Activated CD8-positive, alpha-beta memory T cell treated with anti-CD3 and anti-CD28 coated beads, Interleukin-2, amount 50 U/mL, for 4 hours (primary cell): Measurements from ENCODE around the gene PGAP3.

Source experiments
- DNase-seq: peaks from one replicate; pipeline ENCODE4 v3.0.0-alpha.2; 2020

The PGAP3 gene

DNA sequence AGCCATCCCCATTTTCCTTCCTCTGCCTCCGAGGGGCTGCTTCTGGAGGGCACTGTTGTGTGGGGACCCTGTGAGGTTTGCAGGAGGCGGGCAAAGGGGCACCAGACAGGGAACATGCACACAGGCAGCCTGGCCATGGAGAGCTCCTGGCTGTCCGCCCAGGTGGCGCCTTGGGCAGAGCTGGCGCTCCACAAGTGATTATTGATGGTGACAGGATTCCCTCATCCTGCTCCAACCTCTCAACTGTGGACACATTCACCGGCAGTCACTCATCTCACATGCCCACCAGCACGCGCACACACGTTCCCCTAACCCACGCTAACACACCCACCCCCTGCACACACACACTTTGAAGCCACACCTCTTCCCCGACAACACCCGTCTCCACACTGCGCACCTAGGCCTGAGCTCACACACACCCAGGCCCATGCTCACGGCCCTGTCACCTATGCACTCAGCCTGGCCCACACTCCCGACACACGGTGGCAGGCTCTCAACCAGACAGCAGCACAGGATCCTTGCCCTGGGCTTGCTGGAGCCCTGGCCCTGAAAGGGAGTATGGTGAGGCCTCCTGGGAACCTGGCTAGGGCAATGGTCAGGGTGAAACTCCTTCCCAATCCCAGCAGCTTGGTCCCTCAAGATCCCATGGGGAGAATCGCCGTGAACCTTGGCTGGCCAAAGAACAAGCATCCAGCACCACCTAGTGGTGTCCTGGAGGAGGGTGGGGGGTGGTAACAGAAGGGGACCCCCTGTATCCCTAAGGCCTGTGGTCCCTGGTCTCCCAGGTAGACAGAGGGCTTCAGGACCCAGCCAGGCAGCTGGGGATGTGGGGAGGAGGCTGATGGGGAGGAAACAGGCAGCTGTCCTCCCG lies 16.0 kb downstream of the PGAP3 start:
- no peak for DNase-seq

DNA sequence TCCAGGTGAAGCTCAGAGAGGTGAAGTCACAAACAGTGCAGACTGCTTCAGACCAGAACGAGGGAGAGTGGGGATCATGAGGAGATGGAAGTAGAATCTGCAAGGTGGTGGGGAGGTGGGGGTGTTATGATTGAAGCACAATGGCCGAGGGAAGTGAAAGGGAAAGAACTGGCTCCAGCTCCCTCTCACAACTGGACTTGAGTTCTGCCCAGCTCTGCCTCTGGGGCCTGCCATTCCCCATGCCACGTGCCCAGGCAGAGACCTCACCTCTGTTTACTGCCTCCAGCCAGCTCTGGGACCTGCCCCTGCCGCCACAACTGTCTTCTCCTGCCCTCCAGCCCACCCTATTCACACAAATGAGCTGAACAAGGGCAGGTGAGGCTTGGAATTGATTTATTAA lies 17.1 kb downstream of the PGAP3 start:
- DNase-seq, result no peak

DNA sequence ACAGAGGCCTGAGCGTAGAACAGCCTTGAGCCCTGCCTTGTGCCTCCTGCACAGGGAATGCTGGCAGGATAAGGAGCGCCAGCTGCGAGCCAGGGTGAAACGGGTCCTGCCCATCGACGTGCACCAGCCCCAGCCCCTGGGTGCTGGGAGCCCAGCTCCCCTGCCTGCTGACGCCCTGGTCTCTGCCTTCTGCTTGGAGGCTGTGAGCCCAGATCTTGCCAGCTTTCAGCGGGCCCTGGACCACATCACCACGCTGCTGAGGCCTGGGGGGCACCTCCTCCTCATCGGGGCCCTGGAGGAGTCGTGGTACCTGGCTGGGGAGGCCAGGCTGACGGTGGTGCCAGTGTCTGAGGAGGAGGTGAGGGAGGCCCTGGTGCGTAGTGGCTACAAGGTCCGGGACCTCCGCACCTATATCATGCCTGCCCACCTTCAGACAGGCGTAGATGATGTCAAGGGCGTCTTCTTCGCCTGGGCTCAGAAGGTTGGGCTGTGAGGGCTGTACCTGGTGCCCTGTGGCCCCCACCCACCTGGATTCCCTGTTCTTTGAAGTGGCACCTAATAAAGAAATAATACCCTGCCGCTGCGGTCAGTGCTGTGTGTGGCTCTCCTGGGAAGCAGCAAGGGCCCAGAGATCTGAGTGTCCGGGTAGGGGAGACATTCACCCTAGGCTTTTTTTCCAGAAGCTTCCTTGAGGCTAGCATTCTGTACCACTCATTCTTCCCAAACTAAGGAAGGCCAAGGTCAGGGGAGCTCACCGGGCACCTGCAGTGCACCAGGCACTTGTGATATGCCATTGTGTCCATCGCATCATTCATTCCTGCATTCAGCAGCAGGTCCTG lies 17.7 kb downstream of the PGAP3 start:
- no peak for DNase-seq

DNA sequence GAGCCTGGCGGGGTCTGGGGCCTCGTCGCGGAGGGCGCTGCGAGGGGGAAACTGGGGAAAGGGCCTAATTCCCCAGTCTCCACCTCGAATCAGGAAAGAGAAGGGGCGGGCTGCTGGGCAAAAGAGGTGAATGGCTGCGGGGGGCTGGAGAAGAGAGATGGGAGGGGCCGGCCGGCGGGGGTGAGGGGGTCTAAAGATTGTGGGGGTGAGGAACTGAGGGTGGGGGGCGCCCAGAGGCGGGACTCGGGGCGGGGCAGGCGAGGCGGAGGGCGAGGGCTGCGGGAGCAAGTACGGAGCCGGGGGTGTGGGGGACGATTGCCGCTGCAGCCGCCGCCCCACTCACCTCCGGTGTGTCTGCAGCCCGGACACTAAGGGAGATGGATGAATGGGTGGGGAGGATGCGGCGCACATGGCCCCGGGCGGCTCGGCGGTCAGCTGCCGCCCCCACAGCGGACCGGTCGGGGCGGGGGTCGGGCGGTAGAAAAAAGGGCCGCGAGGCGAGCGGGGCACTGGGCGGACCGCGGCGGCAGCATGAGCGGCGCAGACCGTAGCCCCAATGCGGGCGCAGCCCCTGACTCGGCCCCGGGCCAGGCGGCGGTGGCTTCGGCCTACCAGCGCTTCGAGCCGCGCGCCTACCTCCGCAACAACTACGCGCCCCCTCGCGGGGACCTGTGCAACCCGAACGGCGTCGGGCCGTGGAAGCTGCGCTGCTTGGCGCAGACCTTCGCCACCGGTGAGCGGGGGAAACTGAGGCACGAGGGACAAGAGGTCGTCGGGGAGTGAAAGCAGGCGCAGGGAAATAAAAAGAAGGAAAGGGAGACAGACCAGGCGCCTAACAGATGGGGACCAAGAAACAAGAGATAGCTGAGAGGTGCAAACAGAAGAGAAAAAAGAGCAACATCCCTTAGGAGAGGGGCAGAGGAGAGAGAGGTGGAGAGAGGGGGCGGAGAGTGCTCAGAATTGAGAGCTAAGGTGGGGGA lies 19.6 kb downstream of the PGAP3 start, which contains the start of gene PNMT:
Gene PNMT (plus strand): TSS at position 509 of the 980 bp plus-strand sequence. CDS start 23 bp downstream, at position 532.
- DNase-seq, result peak; percentile 66

DNA sequence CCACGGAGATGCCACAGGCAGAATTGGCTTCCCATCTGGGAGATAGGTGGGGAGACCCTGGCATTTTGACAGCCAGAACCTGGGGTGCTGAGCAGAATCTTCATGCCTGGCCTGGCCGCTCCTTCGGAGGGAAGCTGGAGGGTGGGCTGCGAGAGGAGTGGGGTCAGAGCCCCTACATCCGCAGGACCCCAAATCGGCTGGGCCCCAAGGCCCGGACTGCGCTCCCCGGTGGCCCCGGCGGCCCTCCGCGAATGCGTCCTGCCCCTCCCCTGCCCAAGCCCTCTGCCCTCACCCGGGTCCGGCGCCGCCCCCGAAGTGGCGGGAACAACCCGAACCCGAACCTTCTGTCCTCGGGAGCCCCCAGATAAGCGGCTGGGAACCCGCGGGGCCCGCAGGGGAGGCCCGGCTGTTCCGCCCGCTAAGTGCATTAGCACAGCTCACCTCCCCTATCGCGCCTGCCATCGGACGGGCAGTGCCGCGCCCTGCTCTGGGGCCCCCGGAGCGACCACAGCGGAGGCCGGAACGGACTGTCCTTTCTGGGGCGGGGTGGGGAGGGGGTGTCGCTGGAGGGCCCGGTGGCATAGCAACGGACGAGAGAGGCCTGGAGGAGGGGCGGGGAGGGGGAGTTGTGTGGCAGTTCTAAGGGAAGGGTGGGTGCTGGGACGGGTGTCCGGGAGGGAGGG lies 20.5 kb downstream of the PGAP3 start:
- no peak for DNase-seq

DNA sequence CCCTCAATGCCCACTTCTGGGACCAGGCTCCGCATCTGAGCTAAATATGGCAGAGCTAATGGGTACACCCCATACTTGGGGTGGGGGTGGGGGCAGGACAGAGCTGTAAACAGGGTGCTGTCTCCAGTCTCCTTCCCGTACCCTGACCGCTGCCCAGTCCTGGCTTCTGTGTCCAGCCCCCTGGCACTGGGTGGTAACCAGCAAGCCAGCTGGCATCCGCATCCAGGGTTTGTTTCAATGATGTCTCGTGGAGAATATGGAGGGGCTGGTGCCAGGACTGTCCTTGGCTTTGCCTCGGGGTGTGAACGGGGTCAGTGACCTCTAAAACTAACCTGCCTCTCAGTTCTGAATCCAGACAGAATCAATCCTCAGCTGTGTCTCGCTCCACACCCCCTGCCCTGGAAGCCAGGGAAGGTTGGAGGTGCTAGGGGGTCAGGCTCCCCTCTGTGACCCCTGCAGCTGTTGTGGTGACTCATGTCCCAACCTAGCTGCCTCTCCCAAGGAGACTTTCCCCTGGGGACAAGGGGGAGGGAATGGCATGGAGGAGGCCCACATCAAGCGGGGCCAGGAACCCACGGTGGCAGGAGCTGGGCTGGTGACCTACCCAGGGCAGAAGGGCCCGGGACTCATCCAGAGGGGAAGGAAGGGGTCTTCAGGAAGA lies 21.1 kb downstream of the PGAP3 start:
- no peak for DNase-seq

DNA sequence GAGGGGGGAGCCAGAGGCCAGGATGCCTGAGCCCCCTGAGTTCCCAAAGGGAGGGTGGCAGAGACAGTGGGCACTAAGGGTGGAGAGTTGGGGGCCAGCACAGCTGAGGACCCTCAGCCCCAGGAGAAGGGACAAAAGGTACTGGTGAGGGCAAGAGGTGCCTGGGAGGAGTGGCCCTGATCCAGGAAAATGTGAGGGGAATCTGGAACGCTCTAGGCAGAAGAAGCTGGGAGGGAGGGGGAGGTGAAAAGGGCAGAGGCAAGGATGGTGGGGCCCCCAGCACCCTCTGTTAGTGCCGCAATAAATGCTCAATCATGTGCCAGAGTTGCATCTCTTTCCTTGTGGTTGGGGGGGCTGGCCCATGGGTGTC lies 21.6 kb downstream of the PGAP3 start:
- no peak for DNase-seq

DNA sequence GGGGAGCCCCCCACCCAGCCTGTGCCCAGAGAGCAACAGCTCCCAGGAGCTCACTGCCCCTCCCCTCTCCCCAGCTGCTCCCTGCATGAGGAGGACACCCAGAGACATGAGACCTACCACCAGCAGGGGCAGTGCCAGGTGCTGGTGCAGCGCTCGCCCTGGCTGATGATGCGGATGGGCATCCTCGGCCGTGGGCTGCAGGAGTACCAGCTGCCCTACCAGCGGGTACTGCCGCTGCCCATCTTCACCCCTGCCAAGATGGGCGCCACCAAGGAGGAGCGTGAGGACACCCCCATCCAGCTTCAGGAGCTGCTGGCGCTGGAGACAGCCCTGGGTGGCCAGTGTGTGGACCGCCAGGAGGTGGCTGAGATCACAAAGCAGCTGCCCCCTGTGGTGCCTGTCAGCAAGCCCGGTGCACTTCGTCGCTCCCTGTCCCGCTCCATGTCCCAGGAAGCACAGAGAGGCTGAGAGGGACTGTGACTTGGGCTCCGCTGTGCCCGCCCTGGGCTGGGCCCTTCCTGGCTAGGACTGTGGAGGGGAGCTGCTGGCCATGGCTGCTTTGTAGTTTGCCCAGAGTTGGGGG lies 22.1 kb downstream of the PGAP3 start:
- no peak for DNase-seq

DNA sequence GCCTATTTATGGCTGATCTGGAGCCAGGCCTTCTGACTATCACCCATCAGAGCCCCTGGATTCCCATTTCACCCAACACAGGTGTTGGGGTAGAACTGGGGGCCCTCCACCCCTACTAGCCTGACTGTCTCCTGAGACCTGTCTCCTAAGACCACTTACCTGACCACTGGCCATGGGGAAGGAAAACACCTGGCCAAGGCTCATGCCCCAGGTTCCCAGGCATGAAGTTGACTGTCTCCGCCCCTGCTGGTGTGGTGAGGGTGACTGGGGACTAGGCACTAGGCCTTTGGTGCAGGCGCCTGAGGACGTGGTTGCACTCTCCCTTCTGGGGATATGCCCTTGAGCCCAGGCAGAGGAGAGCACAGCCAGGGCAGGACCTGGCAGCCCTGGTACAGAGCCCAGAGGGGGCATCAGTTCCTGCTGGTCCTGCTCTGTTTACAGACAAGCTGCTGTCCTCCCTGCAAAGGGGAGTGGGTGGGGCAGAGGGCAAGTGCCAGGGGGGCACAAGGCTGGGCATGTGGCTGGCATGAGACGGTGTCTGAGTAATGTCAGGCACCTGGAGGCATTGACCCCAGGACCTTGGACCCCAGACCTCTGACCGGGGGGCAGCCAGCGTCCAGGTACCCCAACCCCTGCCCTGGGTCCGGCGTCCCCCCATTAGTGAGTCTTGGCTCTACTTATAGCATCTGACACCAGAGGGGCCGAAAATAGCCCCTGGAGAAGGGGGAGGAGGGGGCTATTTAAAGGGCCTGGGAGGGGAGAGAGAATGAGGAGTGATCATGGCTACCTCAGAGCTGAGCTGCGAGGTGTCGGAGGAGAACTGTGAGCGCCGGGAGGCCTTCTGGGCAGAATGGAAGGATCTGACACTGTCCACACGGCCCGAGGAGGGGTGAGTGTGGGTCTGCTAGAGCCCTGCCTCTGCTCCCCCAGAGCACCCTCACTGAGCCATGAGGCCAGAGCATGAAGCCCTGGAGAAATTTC lies 23.0 kb downstream of the PGAP3 start, which contains the start of gene TCAP:
Gene TCAP (plus strand): TSS at position 769 of the 981 bp plus-strand sequence. CDS start 11 bp downstream, at position 780.
- no peak for DNase-seq

DNA sequence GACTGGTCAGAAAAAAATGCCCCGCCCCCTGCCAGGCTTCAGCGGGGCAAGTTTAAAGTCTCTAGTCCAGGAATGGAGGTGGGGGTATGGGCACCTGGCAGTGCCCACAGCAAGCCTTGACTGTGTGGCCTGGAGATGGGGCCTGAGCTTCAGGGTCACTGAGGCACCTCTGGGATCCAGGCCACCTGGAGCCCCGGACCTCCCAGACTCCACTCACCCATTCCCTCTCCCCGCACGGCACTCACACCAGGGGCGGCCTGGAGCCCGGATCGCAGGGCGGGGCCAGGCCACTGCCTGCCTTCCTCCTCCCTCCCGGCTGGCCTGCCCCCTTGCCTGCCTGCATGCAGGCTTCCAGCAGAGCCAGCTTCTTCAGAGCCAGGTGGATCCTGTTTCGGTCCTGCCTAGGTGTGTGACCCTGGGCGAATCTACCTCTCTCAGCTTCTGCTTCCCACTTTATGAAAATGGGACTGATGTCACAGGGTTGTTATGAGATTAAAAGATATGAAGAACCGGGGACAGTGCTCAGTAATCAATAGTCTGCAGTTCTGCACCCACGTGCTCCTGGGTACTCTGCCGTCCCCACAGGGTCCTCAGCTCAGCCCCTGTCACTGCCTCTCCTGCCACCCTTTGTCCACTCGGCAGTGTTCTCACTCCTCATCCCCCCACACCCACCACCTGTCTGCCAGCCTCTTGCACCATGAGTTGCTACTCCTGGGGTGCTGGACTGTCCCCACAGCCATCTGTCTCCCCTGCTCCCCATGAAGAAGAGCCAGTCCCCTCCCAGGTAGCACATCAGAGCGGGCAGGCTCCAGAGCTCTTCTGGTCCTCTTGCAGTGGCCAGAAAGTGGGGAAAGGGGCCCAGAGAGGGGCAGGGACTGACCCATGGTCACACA lies 23.9 kb downstream of the PGAP3 start:
- no peak for DNase-seq

DNA sequence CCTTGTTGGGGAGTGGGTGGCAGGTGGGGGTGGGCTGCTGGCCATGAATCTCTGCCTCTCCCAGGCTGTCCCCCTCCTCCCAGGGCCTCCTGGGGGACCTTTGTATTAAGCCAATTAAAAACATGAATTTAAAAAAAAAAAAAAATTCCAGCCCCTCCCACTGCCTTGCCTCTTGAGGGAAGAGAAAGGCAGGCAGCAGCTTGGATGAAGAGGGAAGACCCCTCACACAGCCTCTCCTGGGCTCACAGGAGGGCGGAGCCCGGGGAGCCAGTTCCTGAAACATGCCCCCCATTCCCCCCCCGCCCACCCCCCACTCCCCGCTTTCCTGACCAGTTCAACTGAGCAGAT lies 24.5 kb downstream of the PGAP3 start:
- DNase-seq, result no peak

DNA sequence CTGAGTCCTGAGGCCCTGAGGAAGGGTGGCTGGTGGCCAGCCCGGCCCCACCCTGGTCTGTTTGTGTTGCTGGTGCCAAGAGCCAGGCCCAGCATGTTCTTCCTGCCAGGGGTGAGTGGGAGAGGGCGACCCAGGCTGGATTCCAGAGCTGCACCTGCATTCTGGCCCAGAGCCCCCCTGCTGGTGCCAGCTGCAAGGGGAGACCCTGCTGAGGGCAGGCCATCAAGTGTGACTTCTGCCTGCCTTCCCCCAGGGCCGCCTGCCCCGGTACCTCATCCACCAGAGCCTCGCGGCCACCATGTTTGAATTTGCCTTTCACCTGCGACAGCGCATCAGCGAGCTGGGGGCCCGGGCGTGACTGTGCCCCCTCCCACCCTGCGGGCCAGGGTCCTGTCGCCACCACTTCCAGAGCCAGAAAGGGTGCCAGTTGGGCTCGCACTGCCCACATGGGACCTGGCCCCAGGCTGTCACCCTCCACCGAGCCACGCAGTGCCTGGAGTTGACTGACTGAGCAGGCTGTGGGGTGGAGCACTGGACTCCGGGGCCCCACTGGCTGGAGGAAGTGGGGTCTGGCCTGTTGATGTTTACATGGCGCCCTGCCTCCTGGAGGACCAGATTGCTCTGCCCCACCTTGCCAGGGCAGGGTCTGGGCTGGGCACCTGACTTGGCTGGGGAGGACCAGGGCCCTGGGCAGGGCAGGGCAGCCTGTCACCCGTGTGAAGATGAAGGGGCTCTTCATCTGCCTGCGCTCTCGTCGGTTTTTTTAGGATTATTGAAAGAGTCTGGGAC lies 25.1 kb downstream of the PGAP3 start:
- DNase-seq, result no peak

DNA sequence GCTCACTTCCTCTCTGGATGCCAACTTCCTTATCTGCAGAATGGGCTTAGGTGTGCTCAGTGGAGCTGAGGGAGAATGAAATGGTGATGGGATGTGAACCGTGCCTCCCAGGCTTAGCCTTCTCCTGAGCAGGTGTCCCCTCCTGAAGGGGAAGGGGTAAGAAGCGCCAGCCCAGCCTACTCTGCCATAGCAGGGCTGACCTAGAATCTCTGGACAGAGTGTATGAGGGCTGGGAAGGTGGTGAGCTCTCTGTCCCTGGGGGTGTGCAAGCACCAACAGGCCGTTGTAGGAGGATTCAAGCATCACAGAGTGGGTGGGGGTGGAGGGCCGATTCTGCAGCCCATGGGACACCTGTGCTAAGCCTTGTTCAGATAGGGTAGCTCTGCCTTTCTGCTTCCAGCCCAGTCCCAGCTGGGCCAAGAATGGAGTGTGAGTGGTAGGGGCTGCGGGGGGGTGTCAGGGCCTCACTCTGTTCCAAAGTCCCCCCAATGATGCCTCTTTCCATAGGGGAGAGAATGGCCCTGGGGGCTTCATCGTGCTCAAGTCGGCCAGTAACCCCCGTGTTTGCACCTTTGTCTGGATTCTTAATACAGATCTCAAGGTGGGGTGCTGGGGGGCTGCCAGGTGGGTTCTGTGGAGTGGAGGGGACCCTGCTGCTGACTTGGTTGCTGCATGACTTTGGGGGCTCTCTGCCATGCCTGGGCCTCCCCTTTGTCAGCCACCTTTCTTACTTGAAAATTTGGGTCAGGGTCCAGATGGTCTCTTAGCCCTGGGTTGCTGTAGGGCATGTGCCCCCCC lies 25.9 kb downstream of the PGAP3 start:
- no peak for DNase-seq

DNA sequence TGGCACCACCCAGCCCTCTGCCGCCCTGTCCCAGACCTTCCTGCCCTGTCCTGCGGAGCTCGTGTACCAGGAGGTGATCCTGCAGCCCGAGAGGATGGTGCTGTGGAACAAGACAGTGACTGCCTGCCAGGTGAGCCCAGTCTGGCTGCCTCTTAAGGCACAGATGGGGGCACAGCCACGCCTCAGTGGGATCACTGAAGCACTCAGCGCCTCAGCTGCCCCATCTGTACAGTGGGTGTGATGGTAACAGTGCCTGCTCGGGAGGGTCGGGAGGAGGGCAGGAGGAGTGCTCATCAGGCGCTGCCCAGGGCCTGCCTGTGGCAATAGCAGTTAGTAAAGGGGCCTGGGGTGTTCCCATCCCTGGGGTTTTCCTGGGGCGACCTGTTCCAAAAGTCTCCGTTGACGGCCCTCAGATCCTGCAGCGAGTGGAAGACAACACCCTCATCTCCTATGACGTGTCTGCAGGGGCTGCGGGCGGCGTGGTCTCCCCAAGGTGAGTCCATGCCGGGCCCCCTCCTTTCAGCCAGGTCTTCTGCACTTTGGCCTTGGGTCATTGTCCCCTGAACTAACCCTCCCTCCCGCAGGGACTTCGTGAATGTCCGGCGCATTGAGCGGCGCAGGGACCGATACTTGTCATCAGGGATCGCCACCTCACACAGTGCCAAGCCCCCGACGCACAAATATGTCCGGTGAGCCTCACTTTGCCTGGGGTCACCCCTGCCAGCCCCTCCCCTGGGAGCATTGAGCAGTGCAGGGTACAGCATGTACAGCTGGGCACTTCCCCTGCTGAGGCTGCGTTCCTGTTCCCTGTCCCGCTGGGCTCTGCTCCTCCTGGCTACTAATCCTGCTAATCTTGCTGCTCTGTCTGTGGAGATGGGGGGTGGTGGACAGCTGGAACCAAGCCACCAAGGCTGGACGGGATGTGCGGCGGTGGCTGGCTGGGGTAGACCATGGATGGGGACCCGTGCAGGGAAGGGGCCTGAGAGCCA lies 27.2 kb downstream of the PGAP3 start:
- DNase-seq, result no peak

DNA sequence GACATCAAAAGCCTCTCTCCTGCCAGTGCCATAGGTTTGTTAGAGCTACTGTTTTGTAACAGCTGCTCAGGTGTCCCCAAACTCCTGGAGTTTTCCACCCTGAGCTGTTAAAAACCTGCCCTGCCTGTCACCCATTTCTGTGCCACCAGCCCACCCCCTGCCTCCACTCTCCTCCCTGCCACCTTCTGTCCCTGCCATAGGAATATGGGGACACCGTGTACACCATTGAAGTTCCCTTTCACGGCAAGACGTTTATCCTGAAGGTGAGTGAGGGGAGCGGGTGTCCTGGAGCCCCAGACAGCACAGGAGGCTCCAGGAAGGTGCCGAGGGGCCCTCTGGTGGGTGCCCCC lies 27.9 kb downstream of the PGAP3 start:
- no peak for DNase-seq
